ENCODE data around the gene LPP.

Gene LPP

DNA sequence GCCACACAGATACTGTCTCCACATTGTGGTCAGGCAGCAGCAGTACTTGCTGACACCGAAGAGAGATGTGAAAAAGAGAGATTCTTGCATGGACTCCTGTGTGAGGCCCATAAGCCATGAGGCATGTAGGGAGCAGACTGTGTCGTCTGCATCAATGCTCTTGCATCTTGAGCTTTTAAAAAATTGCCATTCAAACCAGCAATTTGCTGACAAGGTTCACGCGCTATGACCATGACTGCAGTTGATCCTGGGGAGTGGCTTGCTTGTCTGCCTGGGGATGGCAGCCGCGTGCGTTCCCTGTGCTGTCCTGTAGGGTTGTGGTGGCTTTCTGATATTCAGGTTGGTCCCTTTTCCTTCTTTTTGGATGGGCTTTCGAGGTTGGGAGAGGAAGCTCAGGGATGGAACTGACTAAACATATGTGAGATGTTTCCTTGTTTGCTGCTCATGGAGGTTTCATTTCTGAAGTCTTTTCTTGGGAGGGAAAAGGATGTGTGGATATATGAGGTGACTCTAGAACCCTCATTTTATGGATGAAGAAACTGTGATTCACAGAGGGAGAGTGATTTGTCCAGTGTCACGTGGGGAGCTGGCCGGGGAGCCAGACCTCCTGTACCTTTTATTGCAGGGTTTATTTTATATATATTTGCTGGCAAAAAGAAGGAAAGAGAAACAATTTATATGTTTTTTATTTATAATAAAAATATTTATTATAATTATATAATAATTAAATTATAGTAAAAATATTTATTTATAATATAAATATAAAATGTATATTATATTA lies 48.6 kb downstream of the LPP start:
- no peak for DNase-seq (ENCODE audit: extremely low spot score)
- POLR2A ChIA-PET = no interaction called here
- TF ChIP-seq, protein P1, sequence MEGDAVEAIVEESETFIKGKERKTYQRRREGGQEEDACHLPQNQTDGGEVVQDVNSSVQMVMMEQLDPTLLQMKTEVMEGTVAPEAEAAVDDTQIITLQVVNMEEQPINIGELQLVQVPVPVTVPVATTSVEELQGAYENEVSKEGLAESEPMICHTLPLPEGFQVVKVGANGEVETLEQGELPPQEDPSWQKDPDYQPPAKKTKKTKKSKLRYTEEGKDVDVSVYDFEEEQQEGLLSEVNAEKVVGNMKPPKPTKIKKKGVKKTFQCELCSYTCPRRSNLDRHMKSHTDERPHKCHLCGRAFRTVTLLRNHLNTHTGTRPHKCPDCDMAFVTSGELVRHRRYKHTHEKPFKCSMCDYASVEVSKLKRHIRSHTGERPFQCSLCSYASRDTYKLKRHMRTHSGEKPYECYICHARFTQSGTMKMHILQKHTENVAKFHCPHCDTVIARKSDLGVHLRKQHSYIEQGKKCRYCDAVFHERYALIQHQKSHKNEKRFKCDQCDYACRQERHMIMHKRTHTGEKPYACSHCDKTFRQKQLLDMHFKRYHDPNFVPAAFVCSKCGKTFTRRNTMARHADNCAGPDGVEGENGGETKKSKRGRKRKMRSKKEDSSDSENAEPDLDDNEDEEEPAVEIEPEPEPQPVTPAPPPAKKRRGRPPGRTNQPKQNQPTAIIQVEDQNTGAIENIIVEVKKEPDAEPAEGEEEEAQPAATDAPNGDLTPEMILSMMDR (IDR thresholded peaks at IDR 0.05; ENCODE audit: control extremely low read depth, extremely low read depth, low read depth, missing control alignments) = no peak

DNA sequence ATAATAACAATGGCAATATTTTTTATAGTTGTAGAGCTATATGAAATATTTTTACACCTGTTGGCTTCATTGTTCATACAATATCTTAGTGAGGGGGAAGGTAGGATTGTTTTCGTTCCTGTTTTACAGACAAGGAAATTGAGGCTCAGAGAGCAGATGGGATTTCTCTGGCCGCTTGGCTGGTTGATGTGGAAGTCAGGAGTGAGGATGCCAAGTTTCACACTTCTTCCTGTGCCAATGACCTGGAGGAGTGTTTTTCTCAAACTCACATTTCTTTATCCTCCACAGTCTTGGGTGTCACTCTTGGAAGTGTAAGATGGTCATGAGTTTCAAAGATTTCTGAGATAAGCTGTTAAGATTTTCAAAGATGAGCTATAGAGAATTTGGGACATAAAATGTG lies 50.6 kb downstream of the LPP start:
- TF ChIP-seq, protein P1 (IDR thresholded peaks at IDR 0.05; ENCODE audit: control extremely low read depth, extremely low read depth, low read depth, missing control alignments) = no peak
- POLR2A ChIA-PET = no interaction called here
- DNase-seq (ENCODE audit: extremely low spot score) = no peak
- CTCF ChIA-PET = no interaction called here

More for the DNA sequence above, 48.6 kb downstream of the LPP start:
- CTCF ChIA-PET = no interaction called here

DNA sequence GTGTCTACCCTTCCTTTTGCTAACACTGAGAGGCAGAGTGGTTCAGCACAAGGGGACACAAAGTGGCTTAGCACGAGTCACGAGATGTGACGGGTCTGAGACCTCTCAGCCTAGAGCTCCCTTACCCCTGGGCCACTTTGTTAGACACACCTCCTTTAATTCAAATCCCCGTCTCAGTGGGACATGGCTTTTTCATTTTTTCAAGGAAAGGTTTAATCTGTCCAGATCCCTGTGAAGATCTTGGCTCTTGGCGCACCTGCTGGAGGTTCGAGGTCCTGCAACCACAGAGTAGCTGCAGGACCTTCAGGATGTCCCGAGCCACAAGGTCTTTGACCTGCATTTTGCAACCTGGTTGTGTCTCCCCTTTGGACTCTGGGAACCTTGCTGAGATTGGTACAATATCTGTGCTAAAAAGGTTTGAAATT lies 52.0 kb downstream of the LPP start:
- TF ChIP-seq, protein P1 (IDR thresholded peaks at IDR 0.05; ENCODE audit: control extremely low read depth, extremely low read depth, low read depth, missing control alignments) = no peak
- ChIA-PET CTCF (interaction anchor here (1.5 kb wide), 2 partner anchors 10 to 467 kb away, joined by 3 to 4 read pairs; no protein-coding TSS in a partner anchor), POLR2A (no interaction called here)
- no peak for DNase-seq (ENCODE audit: extremely low spot score)

DNA sequence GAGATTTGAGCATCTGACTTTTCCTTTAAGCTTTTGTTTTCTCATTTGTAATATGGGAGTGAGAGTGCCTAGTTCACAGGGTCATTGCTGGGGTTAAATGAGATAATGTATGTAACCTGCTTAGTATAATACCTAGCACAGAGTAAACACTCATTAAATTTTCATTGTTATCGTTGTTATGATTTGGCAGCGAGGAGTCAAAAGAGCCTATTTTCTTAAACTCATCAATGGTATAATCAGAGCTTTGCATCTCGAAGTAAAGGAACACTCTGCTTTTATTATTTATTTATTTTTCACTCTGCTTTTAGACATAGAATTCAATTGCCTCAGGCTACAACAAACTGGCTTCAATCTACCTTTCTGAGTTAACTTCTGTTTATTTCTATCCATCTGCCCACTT lies 52.8 kb downstream of the LPP start:
- ChIA-PET CTCF (interaction anchor here (1.2 to 1.5 kb wide), 2 partner anchors 11 to 63 kb away, joined by 3 read pairs; no protein-coding TSS in a partner anchor), POLR2A (no interaction called here)
- DNase-seq (ENCODE audit: extremely low spot score) = no peak
- TF ChIP-seq, protein P1 (IDR thresholded peaks at IDR 0.05; ENCODE audit: control extremely low read depth, extremely low read depth, low read depth, missing control alignments) = no peak

DNA sequence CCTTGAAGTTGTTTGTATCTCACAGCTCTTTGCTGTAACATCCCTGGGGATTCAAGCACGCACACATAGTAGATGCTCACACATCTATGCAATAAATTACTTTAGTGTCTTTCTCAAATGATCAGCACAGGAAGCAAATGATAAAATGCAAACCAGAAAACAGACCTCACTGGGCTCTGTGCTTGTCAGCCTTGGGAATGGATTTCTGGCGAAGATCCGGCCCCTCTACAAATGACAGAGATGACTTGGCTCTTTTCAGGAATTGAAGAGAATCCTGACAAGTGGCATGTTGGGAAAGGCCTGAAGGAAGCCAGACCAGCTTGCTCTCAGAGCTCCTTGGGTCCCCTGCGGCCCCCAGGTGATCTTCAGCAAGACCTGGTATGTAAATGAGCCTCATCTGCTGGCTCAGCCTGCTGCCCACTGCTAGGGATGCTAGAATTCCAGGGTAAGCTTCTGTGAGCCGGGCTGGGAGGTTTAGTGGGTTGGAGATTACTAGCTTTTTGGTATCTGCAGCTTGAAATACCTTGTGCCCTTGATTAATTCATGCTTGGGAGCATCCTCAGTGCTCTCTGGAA lies 54.1 kb downstream of the LPP start:
- ChIA-PET CTCF (interaction anchor here (0.8 to 1.2 kb wide), 2 partner anchors 61 to 488 kb away, joined by 3 read pairs; no protein-coding TSS in a partner anchor), POLR2A (no interaction called here)
- TF ChIP-seq, protein P1 (IDR thresholded peaks at IDR 0.05; ENCODE audit: control extremely low read depth, extremely low read depth, low read depth, missing control alignments) = no peak
- no peak for DNase-seq (ENCODE audit: extremely low spot score)

DNA sequence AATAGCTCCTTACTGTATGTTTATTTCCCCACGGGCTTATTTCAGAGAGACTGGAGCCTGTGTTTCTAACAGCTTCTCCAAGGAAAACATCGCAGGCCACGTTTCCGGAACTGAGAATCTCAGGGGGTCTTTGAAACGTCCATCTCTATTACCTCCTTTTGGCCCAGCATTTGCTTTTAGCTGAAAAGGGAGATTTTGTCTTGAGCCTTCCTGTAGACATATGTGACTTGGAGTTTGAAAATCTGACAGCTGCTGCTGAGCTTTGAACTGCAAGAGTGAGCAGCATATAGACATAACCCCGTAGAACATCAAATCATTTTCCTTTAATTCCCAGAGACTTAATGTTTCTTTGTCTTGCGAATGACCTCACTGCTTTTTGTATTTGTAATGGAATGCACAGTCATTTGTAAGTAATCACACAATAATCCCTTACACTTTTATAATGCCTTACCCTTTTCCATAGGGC lies 54.6 kb downstream of the LPP start:
- TF ChIP-seq, protein P1 (IDR thresholded peaks at IDR 0.05; ENCODE audit: control extremely low read depth, extremely low read depth, low read depth, missing control alignments) = no peak
- no peak for DNase-seq (ENCODE audit: extremely low spot score)
- POLR2A ChIA-PET = no interaction called here
- CTCF ChIA-PET = interaction anchor here (0.8 kb wide), 1 partner anchor 489 kb away, joined by 3 read pairs; no protein-coding TSS in a partner anchor
